Spleen (tissue), 13 donors: ENCODE measurements around the gene HYCC1. TPM values are rescaled to one million over a fixed set of nuclear protein-coding genes. Genes with fewer than 3 reads are reported as not detected.
A peak's percentile ranks its signal among the peaks of the same experiment; 100 is the strongest.

Source experiments
- DNase-seq: peaks from one replicate; pipeline ENCODE4 v3.0.0-alpha.2; 2020
- H3K27ac ChIP-seq, 8 donors: fragments of 200-600 bp; sonication (generic) in 7 of 8; 1 replicate in 4 of 8; 2 replicates in 4 of 8; pipeline versions ENCODE4 v1.5.0 to v1.8.0; 2016 to 2021; ENCODE audit warnings: inconsistent platforms in 4 of 8, mild to moderate bottlenecking in 4 of 8, moderate library complexity in 1 of 8
- H3K27me3 ChIP-seq, 7 donors: fragments of 200-600 bp; sonication (generic) in 6 of 7; replicated peaks in 1 of 7; 1 replicate in 4 of 7; 2 replicates in 3 of 7; pipeline versions ENCODE4 v1.5.0 to v1.8.0; 2016 to 2021; ENCODE audit warnings: inconsistent platforms in 3 of 7, mild to moderate bottlenecking in 1 of 7
- H3K36me3 ChIP-seq, 6 donors: fragments of 200-600 bp; sonication (generic) in 5 of 6; 1 replicate in 4 of 6; 2 replicates in 2 of 6; pipeline versions ENCODE4 v1.5.0 to v1.8.0; 2016 to 2021; ENCODE audit warnings: inconsistent platforms in 2 of 6
- H3K4me1 ChIP-seq, 6 donors: fragments of 200-600 bp; sonication (generic) in 5 of 6; 1 replicate in 3 of 6; 2 replicates in 3 of 6; pipeline versions ENCODE4 v1.5.0 to v1.8.0; 2016 to 2021; ENCODE audit warnings: inconsistent platforms in 3 of 6
- H3K4me3 ChIP-seq, 8 donors: fragments of 200-600 bp; sonication (generic) in 7 of 8; 1 replicate in 4 of 8; 2 replicates in 4 of 8; pipeline versions ENCODE4 v1.5.0 to v1.8.0; 2016 to 2021; ENCODE audit warnings: inconsistent platforms in 4 of 8, mild to moderate bottlenecking in 4 of 8, moderate library complexity in 2 of 8
- H3K9me3 ChIP-seq, 8 donors: fragments of 200-600 bp; sonication (generic) in 7 of 8; 1 replicate in 4 of 8; 2 replicates in 4 of 8; pipeline versions ENCODE4 v1.5.0 to v1.8.0; 2016 to 2021; ENCODE audit warnings: inconsistent platforms in 4 of 8
- POLR2A ChIP-seq, 3 donors: fragments of 450-650 bp; IDR thresholded peaks; one replicate each; pipeline ENCODE4 v1.5.1; 2017; ENCODE audit warnings: antibody characterized with exemption in 3 of 3, mild to moderate bottlenecking in 1 of 3
- POLR2AphosphoS5 ChIP-seq, 3 donors: sonication (generic); formaldehyde crosslinking; IDR thresholded peaks; one replicate each; pipeline ENCODE4 v1.5.1; 2017; ENCODE audit warnings: antibody characterized with exemption in 3 of 3
- WGBS, 5 donors: extraction: QIAGEN DNeasy Blood & Tissue Kit in 3 of 5; methylation state at CpG; one replicate each; pipeline versions ENCODE4 v1.1.5 to v1.1.7; 2013 to 2018; 5-methylcytosine and 5-hydroxymethylcytosine counted together
- intact Hi-C: fragments of 100-400 bp; cut with DNase I; formaldehyde crosslinking; loops from one replicate; pipeline ENCODE4 v1.15.0; 2023; ENCODE audit warnings: low total_unique reads
- long read RNA-seq, 2 donors: transcript quantifications; one replicate each; lab custom pipeline, GENCODE V29; 2026
- polyA plus RNA-seq, 3 donors: library from polyadenylated mRNA; stranded (reverse); fragments of 200-250 nt; gene quantifications; one replicate each; pipeline ENCODE4 v1.2.1, GENCODE V29; 2013
- total RNA-seq, 7 donors: library from RNA; depleted of rRNA in 3 of 7; stranded (reverse); fragments of >200 nt in 3 of 7; fragmentation: NEBNext Ultra II Directional in 4 of 7; extraction: Animal tissue kit (Norgen Biotek cat#: 25700) in 4 of 7; gene quantifications; one replicate each; pipeline versions ENCODE4 v1.1.0 to v1.2.1, GENCODE V29; 2016 to 2021
- TF ChIP-seq, protein P1 (sequence below), 11 experiments: fragments of 200-600 bp in 7 of 11; fragments of 450-650 bp in 4 of 11; sonication (generic) in 4 of 11; IDR thresholded peaks in 8 of 11; conservative IDR thresholded peaks in 3 of 11; 1 replicate in 7 of 11; 2 replicates in 4 of 11; pipeline versions ENCODE4 v1.4.0 to v1.8.0; 2016 to 2021; ENCODE audit warnings: antibody characterized with exemption in 11 of 11, inconsistent platforms in 4 of 11, mild to moderate bottlenecking in 1 of 11
- donor health status: healthy with polysubstance abuse.
- donor health status: DM: no; HTN: no; CAD: no; lungs with moderate emphysema.
- donor health status: DM: no; HTN: no; CAD: no.
- donor health status: Bipolar disorder and iron deficiency.
- donor health status: healthy.
- donor health status: DM: no; HTN: no; CAD: no.
- donor health status: DM: yes; HTN: yes; CAD: no.

Gene HYCC1
- total RNA-seq (10 to 100 TPM; 40.4 to 59.0 (median 45.1) TPM), polyA plus RNA-seq (1 to 10 TPM; 4.0 to 7.5 (median 5.6) TPM)
- long read RNA-seq, donor 1, full-length matches to known transcripts, result 24 of 24 reads
- long read RNA-seq, donor 1, partial matches to known transcripts, result 0 of 24 reads
- long read RNA-seq, donor 1, other reads (novel, unspliced or antisense), result 0 of 24 reads
- long read RNA-seq, donor 2, partial matches to known transcripts, result 0 of 8 reads
- long read RNA-seq, donor 2, other reads (novel, unspliced or antisense), result 0 of 8 reads

DNA sequence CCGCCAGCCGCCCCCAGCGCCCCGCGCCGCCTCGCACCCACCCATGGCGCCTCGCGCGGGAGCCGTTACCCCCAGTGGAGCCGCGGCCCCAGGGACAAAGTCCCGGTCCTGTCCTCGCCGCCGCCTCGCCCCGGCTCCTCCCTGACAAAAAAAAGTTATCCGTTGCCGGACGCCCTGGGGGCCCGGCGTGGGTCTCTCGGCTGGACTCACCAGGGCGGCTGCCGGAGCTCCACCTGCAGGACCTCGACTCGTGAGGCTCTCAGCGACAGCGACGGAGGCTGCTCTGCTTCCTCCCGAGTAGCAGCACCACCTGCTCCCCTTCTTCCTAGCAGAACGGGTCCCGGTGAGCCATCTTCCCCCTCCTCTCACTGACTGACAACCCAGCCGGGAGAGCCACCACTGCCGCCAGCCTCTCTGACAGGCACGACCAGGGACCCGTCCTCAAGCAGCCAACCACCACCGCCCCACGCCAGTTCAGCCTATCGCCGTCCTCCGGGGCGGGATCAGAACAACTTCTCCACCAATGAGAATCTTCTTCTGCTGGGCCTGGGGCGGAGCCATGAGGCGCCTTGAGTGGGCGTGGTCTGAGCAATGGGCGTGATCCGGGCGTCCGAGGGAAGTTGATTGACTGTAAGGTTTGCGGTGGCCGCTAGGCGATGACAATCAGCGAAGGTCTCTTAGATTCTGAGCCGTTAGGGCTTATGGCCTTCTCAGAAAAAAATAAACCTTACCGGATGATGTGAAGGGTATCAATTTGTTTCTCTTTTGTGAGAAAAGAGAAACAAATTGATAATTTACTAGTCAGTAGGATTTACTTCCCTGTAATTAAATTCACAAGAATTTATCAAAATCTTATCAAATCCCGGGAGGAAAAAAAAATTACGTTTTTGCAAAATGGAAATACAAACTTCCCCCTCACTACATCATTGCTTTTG lies at the start of gene HYCC1:
Gene HYCC1 (minus strand): TSS at position 416 of the 935 bp plus-strand sequence. CDS start 23,019 bp downstream, outside the sequence.
- no peaks in the 10 kb centered on the region for H3K27me3 ChIP-seq
- DNase-seq, result peak; percentile 99
- H3K9me3 ChIP-seq, result no peaks in the 10 kb centered on the region
- no peaks in the 10 kb centered on the region for H3K36me3 ChIP-seq
- peak within 1 kb of the TSS; percentile 85 to 95 (median 88) for H3K4me3 ChIP-seq
- H3K27ac ChIP-seq, result peak within 1 kb of the TSS; percentile 68 to 91 (median 90)
- TF ChIP-seq, protein P1, sequence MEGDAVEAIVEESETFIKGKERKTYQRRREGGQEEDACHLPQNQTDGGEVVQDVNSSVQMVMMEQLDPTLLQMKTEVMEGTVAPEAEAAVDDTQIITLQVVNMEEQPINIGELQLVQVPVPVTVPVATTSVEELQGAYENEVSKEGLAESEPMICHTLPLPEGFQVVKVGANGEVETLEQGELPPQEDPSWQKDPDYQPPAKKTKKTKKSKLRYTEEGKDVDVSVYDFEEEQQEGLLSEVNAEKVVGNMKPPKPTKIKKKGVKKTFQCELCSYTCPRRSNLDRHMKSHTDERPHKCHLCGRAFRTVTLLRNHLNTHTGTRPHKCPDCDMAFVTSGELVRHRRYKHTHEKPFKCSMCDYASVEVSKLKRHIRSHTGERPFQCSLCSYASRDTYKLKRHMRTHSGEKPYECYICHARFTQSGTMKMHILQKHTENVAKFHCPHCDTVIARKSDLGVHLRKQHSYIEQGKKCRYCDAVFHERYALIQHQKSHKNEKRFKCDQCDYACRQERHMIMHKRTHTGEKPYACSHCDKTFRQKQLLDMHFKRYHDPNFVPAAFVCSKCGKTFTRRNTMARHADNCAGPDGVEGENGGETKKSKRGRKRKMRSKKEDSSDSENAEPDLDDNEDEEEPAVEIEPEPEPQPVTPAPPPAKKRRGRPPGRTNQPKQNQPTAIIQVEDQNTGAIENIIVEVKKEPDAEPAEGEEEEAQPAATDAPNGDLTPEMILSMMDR (IDR thresholded peaks at IDR 0.05 in 8 of 11, conservative IDR thresholded peaks at IDR 0.05 in 3 of 11), result peak; percentile 57 to 95 (median 86)
- TF ChIP-seq POLR2A (IDR thresholded peaks at IDR 0.05) (peak; percentile 41 to 96 (median 77)), POLR2AphosphoS5 (IDR thresholded peaks at IDR 0.05) (peak; percentile 97 to 99 (median 99))
- intact Hi-C loops, result no loop called here
- peaks cover 10 to 81% (median 62%) of the 10 kb centered on the region in 6 donors for H3K4me1 ChIP-seq
- WGBS, 5 donors, result 2 to 5% (median 2%) methylated on average over 29 to 61 of the region's 61 CpGs

DNA sequence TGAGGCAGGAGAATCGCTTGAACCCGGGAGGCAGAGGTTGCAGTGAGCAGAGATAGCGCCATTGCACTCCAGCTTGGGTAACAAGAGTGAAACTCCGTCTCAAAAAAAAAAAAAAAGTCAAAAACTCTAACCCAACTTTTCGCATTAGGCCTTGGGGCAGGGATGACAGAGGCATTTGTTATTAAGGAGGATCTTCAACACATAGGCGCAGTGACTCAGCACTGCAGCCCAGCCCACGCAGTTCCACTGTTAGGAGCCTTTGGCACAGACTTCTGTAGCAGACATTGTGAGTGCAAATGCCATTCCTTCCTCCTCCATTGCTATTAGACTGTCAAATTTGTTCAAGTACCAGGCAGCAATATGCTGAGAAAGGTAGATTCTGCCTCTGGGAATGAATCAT lies 48.5 kb upstream of the HYCC1 start:
- Histone ChIP-seq H3K27me3 (no peaks in the 10 kb centered on the region), H3K36me3 (no peaks in the 10 kb centered on the region), H3K4me3 (no peak overlapping the region), H3K4me1 (peaks cover 0 to 10% (median 0%) of the 10 kb centered on the region in 6 donors), H3K27ac (peak overlapping the region in 2 of 8 donors; percentile 18 to 43), H3K9me3 (no peaks in the 10 kb centered on the region)
- intact Hi-C loops, result no loop called here
- WGBS, 5 donors, result 81 to 93% (median 90%) methylated on average over 7 of the region's 7 CpGs
- DNase-seq, result no peak
- TF ChIP-seq POLR2AphosphoS5 (IDR thresholded peaks at IDR 0.05) (no peak), POLR2A (IDR thresholded peaks at IDR 0.05) (no peak)
- TF ChIP-seq, protein P1 (IDR thresholded peaks at IDR 0.05 in 8 of 11, conservative IDR thresholded peaks at IDR 0.05 in 3 of 11), result no peak

DNA sequence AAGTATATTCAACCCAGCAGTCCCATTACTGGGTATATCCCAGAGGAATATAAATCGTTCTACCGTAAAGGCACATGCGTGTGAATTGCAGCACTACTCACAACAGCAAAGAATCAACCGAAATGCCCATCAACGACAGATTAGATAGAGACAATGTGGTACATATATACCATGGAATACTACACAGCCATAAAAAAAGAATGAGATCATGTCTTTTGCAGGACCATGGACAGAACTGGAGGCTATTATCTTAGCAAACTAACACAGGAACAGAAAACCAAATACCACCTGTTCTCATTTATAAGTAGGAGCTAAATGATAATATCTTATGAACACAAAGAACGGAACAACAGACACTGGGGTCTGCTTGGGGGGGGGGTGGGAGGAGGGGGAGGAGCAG lies 47.4 kb upstream of the HYCC1 start:
- Histone ChIP-seq H3K36me3 (no peaks in the 10 kb centered on the region), H3K27ac (no peak overlapping the region), H3K9me3 (no peaks in the 10 kb centered on the region), H3K27me3 (no peaks in the 10 kb centered on the region), H3K4me3 (no peak overlapping the region), H3K4me1 (peaks cover 0 to 10% (median 0%) of the 10 kb centered on the region in 6 donors)
- no peak for DNase-seq
- intact Hi-C loops, result no loop called here
- WGBS, 5 donors, result 78 to 97% (median 89%) methylated on average over 6 of the region's 6 CpGs
- TF ChIP-seq, protein P1 (IDR thresholded peaks at IDR 0.05 in 8 of 11, conservative IDR thresholded peaks at IDR 0.05 in 3 of 11), result no peak
- no peak for TF ChIP-seq POLR2A (IDR thresholded peaks at IDR 0.05)
- TF ChIP-seq POLR2AphosphoS5 (IDR thresholded peaks at IDR 0.05), result no peak
